Vein endothelial cell (primary cell): ENCODE measurements around the gene ERVMER34-1. TPM values are rescaled to one million over a fixed set of nuclear protein-coding genes. Genes with fewer than 3 reads are reported as not detected.

Experiments
- small RNA-seq: library from RNA; depleted of rRNA; stranded (forward); fragments of <200 nt; gene quantifications from one replicate; pipeline ENCODE3, GENCODE V24; 2012
- total RNA-seq: library from RNA; depleted of rRNA; stranded (reverse); fragments of >200 nt; gene quantifications from 2 replicates; pipeline ENCODE4 v1.2.3, GENCODE V29; 2012

The ERVMER34-1 gene, protein sequence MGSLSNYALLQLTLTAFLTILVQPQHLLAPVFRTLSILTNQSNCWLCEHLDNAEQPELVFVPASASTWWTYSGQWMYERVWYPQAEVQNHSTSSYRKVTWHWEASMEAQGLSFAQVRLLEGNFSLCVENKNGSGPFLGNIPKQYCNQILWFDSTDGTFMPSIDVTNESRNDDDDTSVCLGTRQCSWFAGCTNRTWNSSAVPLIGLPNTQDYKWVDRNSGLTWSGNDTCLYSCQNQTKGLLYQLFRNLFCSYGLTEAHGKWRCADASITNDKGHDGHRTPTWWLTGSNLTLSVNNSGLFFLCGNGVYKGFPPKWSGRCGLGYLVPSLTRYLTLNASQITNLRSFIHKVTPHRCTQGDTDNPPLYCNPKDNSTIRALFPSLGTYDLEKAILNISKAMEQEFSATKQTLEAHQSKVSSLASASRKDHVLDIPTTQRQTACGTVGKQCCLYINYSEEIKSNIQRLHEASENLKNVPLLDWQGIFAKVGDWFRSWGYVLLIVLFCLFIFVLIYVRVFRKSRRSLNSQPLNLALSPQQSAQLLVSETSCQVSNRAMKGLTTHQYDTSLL
- 0.10 TPM in 1 of 2 replicates, not detected in the other for total RNA-seq

DNA sequence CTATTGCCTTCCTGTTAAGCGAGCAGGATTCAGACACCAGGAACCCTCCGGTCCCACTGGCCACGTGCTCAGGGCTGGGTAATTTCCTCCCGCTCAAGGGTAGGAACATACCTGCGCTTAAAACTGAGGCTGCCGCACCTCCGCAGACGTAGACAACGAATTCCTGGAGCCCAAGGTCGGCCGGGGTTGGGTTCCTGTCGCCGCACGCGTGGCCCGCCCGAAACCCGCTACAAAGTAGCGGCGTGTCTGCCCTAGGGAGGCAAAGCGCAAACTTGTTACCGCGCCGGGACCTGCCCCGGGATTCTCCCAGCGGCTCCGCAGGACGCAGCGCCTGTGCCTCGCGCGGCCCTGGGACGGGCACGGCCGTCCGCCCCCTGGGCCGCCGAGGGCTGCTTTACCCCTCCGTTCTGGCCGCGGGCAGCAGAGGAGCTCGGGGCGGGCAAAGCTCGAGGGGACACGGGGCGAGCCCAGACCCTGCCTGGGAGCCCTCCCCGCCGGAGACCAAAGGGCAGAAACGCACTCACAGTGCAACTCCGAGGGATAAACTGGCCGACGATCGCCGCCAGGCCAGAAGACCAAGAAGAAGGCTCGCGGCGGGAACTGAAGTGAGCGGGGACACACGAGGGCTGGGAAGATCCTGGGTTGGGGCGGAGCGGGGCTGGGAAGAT is at the start of gene ERVMER34-1:
TSS of gene ERVMER34-1 (minus strand) at position 607 of the 668 bp plus-strand sequence. CDS start 5,905 bp downstream, outside the sequence.

Small RNA genes lying within 50 kb of the gene (small RNA-seq; reads per million reads assigned to genes)
- gene MIR4449 (14.6 reads per million, percentile 97 among the genes with 10 or more reads in this experiment), gene RF00019 (not detected), gene RF00568 (not detected), gene SNORA26 (203 reads per million, percentile 99 among the genes with 10 or more reads in this experiment)

Other genes with a start within 250 kb of the ERVMER34-1 start
- 11.8 and 16.5 TPM in 2 replicates for gene USP46, start 92.1 kb downstream of the ERVMER34-1 start, total RNA-seq
- gene RASL11B, start 110.9 kb upstream of the ERVMER34-1 start, total RNA-seq = not detected in 2 replicates